ENCODE data around the gene LRRTM3.

LRRTM3 gene

GRCh38 chr10:67004690-67005089 is 78.9 kb downstream of the LRRTM3 start:
- DNase-seq = no peak
- in situ Hi-C loops (cut with MboI; ENCODE audit: low pct_unique_long_range_greater_than_20kb, low sequenced_read_pairs) = no loop called here

GRCh38 chr10:67005981-67006380 is 80.1 kb downstream of the LRRTM3 start:
- no peak for DNase-seq
- in situ Hi-C loops (cut with MboI; ENCODE audit: low pct_unique_long_range_greater_than_20kb, low sequenced_read_pairs) = no loop called here

DNA sequence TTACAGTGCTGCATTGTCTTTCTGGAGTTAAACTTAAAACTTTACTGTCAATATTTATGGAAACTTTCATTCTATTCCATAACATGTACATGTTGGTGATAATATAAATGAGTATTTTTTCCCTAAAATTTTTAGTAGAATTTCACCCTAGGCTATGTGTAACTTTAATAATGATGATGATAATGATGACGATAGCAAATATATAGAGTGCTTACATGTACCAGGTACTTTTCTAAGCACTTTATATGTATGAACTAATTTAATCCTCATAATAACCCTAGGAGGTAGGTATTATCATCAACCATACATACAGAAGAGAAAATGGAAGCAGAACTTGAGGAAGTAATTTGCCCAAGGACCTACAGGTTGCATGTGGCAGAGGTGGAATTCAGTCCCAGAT is 85.6 kb downstream of the LRRTM3 start:
- DNase-seq = no peak
- in situ Hi-C loops (cut with MboI; ENCODE audit: low pct_unique_long_range_greater_than_20kb, low sequenced_read_pairs) = no loop called here

GRCh38 chr10:67011981-67012380 is 86.1 kb downstream of the LRRTM3 start:
- no peak for DNase-seq
- in situ Hi-C loops (cut with MboI; ENCODE audit: low pct_unique_long_range_greater_than_20kb, low sequenced_read_pairs) = no loop called here

DNA sequence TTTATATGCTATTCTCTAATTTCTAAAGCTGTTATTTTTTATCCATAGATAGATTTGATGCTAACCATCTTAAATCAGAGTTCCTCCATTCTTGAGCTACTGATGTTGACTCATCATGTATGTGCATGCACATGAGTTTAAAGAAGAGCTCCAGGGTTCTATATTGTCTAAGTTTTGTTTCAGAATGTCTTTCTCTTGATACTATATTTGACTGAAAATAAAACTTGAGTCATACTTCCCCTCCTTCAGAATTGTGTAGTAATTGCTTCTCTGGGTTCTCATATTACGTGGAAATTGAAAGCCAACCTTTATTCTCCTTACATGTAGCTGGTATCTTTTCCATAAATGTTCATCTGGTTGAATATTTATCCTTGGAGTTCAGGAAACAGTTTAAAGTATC is 89.4 kb downstream of the LRRTM3 start:
- in situ Hi-C loops (cut with MboI; ENCODE audit: low pct_unique_long_range_greater_than_20kb, low sequenced_read_pairs) = no loop called here
- DNase-seq = no peak

DNA sequence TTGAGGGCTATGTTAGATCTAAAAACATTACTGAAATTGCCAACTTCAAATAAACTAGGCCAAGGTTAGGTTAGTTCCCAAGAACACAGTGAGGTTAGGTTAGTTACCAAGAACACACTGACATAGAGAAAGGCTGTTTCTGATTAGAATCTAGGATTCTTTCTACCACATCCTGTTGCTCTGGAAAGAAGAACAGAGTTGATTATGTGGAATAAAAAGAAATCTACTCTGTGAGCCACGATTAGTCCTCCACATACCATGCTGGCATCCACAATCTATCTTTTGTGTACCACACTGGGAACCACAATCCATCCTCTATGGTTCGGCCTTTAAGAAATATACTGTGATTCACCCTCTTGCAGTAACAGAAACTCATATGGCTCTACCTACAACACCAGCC is 91.4 kb downstream of the LRRTM3 start:
- no peak for DNase-seq
- in situ Hi-C loops (cut with MboI; ENCODE audit: low pct_unique_long_range_greater_than_20kb, low sequenced_read_pairs) = no loop called here

GRCh38 chr10:67022099-67022498 is 96.3 kb downstream of the LRRTM3 start:
- in situ Hi-C loops (cut with MboI; ENCODE audit: low pct_unique_long_range_greater_than_20kb, low sequenced_read_pairs) = no loop called here
- no peak for DNase-seq

DNA sequence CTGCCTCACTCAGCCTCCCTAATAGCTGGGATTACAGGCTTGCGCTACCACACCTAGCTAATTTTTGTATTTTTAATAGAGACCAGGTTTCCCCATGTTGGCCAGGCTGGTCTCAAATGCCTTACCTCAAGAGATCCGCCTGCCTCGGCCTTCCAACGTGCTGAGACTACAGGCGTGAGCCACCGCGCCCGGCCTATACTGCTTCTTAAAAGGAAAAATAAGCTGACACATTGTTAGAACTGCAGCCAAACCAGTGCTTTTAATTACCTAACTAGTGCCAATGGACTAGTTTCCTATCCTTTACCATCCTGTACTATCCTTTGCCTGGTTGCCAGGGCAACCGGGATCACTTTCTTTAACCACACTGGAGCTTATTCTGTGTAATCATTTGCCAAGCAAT is 108.0 kb downstream of the LRRTM3 start:
- no peak for DNase-seq
- in situ Hi-C loops (cut with MboI; ENCODE audit: low pct_unique_long_range_greater_than_20kb, low sequenced_read_pairs) = no loop called here

- DNase-seq = no peak
- in situ Hi-C loops (cut with MboI; ENCODE audit: low pct_unique_long_range_greater_than_20kb, low sequenced_read_pairs) = no loop called here
These were observed 111.0 kb downstream of the LRRTM3 start for GRCh38 chr10:67036808-67037207.

- no peak for DNase-seq
These were observed 117.2 kb downstream of the LRRTM3 start for GRCh38 chr10:67043041-67043440.

GRCh38 chr10:67045404-67045803 is 119.6 kb downstream of the LRRTM3 start:
- DNase-seq = no peak
- in situ Hi-C loops (cut with MboI; ENCODE audit: low pct_unique_long_range_greater_than_20kb, low sequenced_read_pairs) = no loop called here

More at GRCh38 chr10:67043041-67043440, 117.2 kb downstream of the LRRTM3 start:
- in situ Hi-C loops (cut with MboI; ENCODE audit: low pct_unique_long_range_greater_than_20kb, low sequenced_read_pairs) = no loop called here

- DNase-seq = no peak
- in situ Hi-C loops (cut with MboI; ENCODE audit: low pct_unique_long_range_greater_than_20kb, low sequenced_read_pairs) = no loop called here
These were observed 120.7 kb downstream of the LRRTM3 start for GRCh38 chr10:67046507-67046906.

DNA sequence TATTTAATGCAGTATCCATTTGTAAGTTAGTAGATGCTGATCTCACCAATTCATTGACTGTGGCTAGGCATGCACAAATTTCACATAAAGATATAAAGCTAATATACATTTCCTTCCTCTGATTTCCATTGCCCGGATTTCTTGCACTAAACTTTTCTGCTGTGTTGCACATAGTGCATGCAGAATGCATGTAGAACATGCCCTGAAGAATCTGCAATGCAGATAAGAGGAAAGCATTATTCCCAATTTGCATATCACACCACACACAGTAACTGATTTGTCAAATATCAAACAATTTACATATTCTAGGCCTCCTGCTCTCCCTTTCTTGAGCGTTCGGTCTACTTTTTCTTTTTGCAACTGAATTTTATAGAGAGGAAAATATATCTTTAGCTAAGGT is 124.2 kb downstream of the LRRTM3 start:
- DNase-seq = no peak
- in situ Hi-C loops (cut with MboI; ENCODE audit: low pct_unique_long_range_greater_than_20kb, low sequenced_read_pairs) = no loop called here

GRCh38 chr10:67050415-67050814 is 124.6 kb downstream of the LRRTM3 start:
- in situ Hi-C loops (cut with MboI; ENCODE audit: low pct_unique_long_range_greater_than_20kb, low sequenced_read_pairs) = no loop called here

DNA sequence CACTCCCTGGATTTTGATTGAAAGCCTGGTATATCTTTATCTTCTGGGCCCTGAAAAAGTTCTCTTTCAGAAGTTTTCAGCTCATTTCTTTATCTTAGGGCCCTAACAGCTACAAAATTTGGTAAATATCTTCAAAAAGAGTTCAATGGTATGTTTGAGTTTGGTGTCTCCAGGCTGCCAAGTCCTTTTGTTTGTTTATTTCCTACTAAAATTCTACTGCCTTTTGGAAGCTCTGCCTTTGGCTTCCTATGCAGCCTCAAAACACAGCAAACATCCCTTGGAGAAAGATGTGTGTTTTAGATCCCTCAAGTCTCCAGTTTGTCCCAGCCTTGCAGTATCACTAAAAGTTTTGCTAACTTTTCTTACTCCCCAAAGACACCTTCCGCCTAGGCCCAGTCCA is 146.8 kb downstream of the LRRTM3 start:
- in situ Hi-C loops (cut with MboI; ENCODE audit: low pct_unique_long_range_greater_than_20kb, low sequenced_read_pairs) = no loop called here
- DNase-seq = no peak

More at GRCh38 chr10:67050415-67050814, 124.6 kb downstream of the LRRTM3 start:
- no peak for DNase-seq

- no peak for DNase-seq
- in situ Hi-C loops (cut with MboI; ENCODE audit: low pct_unique_long_range_greater_than_20kb, low sequenced_read_pairs) = no loop called here
These were observed 149.7 kb downstream of the LRRTM3 start for GRCh38 chr10:67075491-67075971.

DNA sequence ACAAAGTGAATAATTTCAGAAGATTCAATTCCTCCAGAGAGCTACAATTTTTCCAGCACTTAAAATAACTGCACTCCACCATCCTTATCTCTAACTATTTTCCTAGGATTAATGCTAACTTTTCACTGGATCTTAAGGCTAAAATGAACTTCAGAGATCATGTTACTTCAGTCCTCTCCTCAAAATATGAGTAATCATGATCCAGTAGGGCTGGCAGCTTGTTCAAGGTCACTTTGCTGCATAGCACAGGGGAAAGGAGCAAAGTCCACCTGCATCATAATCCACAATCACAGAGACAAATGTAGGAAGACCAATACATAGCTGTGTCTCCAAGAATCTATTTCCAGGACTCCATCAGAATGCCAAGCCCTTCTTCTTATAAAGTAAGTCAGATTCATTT is 150.3 kb downstream of the LRRTM3 start:
- in situ Hi-C loops (cut with MboI; ENCODE audit: low pct_unique_long_range_greater_than_20kb, low sequenced_read_pairs) = no loop called here
- DNase-seq = no peak

GRCh38 chr10:67077376-67077775 is 151.5 kb downstream of the LRRTM3 start:
- in situ Hi-C loops (cut with MboI; ENCODE audit: low pct_unique_long_range_greater_than_20kb, low sequenced_read_pairs) = no loop called here
- DNase-seq = no peak

DNA sequence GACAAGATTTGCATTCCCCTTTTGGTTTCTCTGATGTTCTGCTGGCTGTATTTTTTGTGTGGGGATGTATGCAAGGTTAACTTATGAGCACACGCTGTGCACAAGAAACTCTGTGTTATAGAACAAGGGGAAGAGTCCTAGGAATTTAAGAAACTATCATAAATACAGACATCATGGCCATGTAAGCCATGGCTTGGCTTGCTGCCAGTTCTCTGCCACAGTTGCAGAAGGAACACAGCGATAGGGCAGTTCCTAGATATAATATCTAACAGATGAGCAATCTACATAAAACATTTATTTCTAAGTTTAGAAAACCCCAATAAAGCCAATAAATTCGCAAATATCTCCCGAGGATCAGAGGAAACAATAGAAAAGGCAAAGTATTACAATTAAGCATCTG is 153.3 kb downstream of the LRRTM3 start:
- in situ Hi-C loops (cut with MboI; ENCODE audit: low pct_unique_long_range_greater_than_20kb, low sequenced_read_pairs) = no loop called here
- no peak for DNase-seq

DNA sequence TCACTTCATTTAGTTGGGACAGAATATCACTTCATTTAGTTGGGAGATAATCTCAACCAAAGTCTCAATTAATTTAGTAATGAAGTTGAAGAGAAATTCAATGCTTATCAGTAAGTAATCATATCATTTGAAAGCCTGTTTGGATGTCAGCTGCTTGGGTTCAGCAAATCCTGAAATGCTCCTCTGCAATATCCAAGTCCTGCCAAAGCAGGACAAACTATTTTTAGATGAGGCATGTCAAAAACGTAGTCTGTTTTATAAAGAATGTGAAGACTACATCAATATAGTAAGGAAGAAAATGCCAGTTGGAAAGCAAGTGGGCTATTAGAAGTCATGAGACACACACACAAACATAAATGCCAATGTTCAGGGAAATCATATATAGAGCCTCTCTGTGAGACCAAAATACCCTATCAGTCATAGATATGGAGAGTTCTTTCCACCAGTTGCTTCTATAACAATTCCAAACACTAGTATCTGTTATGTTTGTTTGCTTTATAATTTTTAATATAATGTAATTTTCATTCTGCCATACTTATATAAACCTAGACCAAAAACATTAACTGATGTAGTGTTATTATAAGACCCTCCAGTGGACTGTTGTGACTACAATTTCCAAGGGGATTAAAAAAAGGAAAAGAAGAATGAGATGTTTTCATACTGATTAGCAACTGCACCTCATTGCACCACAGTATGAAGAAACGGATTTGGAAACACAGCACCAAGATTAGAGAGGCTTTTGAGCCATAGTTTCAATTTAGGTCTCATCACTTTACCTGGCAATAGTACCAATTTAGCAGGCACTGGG is 160.7 kb downstream of the LRRTM3 start:
- in situ Hi-C loops (cut with MboI; ENCODE audit: low pct_unique_long_range_greater_than_20kb, low sequenced_read_pairs) = no loop called here
- no peak for DNase-seq

- in situ Hi-C loops (cut with MboI; ENCODE audit: low pct_unique_long_range_greater_than_20kb, low sequenced_read_pairs) = no loop called here
- no peak for DNase-seq
These were observed 161.2 kb downstream of the LRRTM3 start for GRCh38 chr10:67087135-67087425.
